Measurements from ENCODE around the gene IGFLR1.
A peak's percentile ranks its signal among the peaks of the same experiment; 100 is the strongest.

IGFLR1 gene, protein sequence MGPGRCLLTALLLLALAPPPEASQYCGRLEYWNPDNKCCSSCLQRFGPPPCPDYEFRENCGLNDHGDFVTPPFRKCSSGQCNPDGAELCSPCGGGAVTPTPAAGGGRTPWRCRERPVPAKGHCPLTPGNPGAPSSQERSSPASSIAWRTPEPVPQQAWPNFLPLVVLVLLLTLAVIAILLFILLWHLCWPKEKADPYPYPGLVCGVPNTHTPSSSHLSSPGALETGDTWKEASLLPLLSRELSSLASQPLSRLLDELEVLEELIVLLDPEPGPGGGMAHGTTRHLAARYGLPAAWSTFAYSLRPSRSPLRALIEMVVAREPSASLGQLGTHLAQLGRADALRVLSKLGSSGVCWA

DNA sequence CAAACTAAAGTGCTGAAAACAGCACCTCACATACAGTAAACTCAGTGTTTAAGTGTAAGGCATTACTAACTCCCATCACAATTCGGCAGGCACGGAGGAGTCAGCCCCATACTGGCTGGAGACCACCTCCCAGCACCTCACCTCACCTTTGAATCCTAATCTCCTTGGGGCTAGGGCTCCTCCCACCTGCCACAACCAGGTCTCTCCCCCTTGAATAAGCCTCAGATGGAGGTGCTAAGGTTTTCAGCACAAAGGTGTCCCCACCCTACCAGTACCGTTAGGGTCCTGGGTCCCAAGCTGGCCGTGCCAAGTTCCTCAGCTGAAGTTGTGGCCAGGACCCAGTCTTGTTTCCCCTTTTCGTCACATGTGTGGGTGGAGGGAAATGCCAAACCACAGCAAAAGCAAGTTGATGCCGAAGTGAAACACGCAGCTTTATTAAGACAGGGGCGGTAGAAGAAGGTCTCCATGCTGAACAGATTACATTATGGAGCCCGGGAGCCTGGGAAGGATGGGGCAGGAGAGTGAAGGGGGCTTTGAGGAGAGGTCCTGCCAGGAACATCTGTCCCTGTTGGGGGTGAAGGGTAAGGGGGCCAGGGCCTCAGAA is at the start of gene IGFLR1:
Gene IGFLR1 (minus strand): TSS at position 332 of the 604 bp plus-strand sequence. CDS start 1,272 bp downstream, outside the sequence.
- Histone ChIP-seq H3K4me1 (ENCODE audit: control insufficient read depth, insufficient read depth, low read length) (peaks cover 11% of the 10 kb centered on the region), H3K9ac (ENCODE audit: low read length) (no peak within 1 kb of the TSS), H3K27me3 (ENCODE audit: control insufficient read depth, insufficient read depth, low read length) (no peaks in the 10 kb centered on the region), H3K27ac (ENCODE audit: low read depth, low read length) (no peak within 1 kb of the TSS), H3K36me3 (ENCODE audit: control insufficient read depth, insufficient read depth, low read length) (peaks cover 17% of the 10 kb centered on the region), H3K4me3 (ENCODE audit: low read length) (peak within 1 kb of the TSS; percentile 51)

GRCh38 chr19:35791814-35792279 is 49.6 kb upstream of the IGFLR1 start:
- Histone ChIP-seq H3K27me3 (ENCODE audit: control insufficient read depth, insufficient read depth, low read length) (peaks cover 6% of the 10 kb centered on the region), H3K4me3 (ENCODE audit: low read length) (no peak overlapping the region), H3K36me3 (ENCODE audit: control insufficient read depth, insufficient read depth, low read length) (no peaks in the 10 kb centered on the region), H3K27ac (ENCODE audit: low read depth, low read length) (no peak overlapping the region), H3K9ac (ENCODE audit: low read length) (no peak overlapping the region), H3K4me1 (ENCODE audit: control insufficient read depth, insufficient read depth, low read length) (no peaks in the 10 kb centered on the region)

DNA sequence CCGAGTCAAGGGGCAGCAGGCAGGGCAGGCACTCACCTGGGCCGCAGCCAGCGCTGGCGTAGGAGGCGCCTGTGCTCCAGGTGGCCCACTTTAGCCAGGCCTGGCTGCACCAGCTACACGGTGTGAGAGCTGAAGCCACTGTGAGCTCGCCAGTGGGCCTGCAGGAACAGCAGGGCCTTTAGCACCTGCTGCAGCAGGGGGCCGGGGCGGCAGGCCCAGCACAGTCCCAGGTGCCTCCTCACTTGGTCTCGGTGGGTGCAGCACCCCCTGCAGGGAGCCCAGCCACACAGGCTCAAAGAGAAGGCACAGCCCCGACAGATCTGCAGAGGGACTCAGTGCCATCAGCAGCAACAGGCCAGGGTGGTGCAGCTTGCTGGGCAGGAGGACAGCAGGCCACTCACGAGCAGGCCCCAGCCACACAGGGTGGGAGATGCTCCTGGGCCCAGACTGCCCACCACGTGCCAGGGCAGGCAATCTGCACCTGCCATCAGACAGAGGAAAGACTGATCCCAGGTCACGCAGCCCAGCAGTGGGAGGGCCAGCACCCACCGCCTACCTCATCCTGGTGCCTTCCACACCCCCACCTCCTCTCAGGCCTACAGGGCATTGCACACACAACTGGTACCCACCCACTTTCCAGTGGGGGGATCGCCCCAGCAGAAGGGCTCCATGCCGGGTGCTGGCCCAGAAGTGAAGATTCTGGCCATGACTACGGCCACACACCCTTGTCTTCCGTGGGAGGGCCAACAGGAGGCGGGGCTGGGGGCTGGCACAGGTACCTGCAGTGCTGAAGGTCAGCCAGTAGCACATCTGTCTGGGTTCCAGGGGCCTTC is 48.9 kb upstream of the IGFLR1 start:
- Histone ChIP-seq H3K9ac (ENCODE audit: low read length) (no peak overlapping the region), H3K4me1 (ENCODE audit: control insufficient read depth, insufficient read depth, low read length) (no peaks in the 10 kb centered on the region), H3K27ac (ENCODE audit: low read depth, low read length) (no peak overlapping the region), H3K36me3 (ENCODE audit: control insufficient read depth, insufficient read depth, low read length) (no peaks in the 10 kb centered on the region), H3K27me3 (ENCODE audit: control insufficient read depth, insufficient read depth, low read length) (no peaks in the 10 kb centered on the region), H3K4me3 (ENCODE audit: low read length) (no peak overlapping the region)

DNA sequence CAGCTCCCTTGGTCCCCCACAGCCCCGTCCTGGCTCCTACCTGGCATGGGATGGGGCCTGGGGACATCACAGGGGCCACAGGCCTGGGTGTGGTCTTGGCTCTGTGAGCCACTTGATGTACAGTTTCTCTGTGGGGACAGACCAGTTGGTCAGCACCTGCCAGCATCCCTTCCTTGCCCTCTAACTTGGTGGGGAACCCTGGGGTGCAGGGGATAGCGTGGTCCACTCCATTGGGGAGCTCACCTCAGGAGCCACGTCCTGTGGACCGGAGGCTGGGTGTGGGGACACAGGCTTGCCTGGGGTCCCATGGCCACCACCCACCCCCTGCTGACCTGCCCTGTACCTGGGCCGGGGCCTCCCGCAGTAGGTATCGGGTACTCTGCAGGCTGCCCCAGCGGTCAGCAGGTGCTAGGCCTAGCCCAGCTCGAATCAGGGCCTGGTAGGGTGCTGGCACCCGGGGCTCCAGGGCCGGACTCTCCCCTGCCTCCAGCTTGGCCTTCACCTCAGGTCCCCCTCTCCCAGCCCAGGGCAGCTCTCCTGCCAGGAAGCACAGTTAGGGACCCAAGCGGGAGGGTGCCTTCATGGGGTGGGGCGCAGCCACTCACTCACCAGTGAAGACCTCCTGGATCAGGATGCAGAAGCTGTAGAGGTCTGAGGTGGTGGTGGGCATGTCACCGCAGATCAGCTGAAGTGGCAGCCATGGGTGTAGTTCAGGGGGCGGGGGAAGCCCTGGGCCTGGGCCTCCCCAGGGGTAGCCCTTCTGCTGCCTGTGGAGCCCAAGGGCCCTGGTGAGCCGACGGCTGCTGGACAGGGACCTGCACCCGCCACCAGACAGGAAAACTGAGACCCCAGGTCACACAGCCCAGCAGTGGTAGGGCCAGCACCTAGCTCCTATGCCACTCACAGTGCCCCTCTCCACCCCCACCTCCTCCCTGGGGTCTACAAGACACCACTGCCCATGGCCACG is 48.0 kb upstream of the IGFLR1 start:
- Histone ChIP-seq H3K27ac (ENCODE audit: low read depth, low read length) (no peak overlapping the region), H3K27me3 (ENCODE audit: control insufficient read depth, insufficient read depth, low read length) (no peaks in the 10 kb centered on the region)

DNA sequence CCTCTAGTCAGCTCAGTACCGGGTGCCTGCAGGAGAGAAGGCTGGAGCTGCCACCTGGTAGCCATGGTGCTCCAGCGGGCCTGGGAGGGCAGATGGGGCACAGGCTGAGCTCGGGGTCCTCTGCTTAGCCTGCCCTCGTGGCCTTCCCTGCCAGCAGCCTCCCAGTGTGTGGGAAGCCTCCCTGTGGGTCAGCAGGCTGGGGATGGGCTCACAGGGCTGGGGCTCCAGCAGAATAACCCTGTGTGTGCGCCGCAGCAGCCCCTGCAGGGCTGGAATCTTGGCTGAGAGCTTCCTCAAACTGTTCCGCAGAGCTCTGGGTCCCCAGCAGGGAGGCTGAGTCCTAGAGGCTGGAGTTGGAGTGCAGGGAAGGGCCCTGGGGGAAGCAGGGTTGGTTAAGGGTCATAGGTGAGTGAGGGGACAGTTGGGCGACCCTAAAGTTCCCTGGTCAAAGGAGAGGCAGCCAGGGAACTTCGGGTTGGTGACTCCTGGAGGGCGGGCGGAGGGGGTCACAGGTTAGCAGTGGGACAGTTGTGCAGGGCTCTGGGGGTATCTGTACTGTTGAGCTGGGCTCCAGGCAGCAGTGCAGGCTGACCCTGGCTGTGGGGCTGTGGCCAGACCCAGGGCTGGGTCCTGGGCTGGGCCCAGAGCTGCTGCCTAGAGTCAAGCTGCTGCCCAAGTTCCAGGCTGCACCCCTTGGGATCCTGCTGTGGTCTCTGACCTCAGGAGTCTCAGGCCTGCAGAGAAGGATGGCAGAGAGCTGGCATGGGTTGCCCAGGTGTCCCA is 47.1 kb upstream of the IGFLR1 start:
- H3K27me3 ChIP-seq (ENCODE audit: control insufficient read depth, insufficient read depth, low read length), result no peaks in the 10 kb centered on the region
- H3K36me3 ChIP-seq (ENCODE audit: control insufficient read depth, insufficient read depth, low read length), result no peaks in the 10 kb centered on the region
- H3K27ac ChIP-seq (ENCODE audit: low read depth, low read length), result no peak overlapping the region
- no peak overlapping the region for H3K9ac ChIP-seq (ENCODE audit: low read length)
- no peaks in the 10 kb centered on the region for H3K4me1 ChIP-seq (ENCODE audit: control insufficient read depth, insufficient read depth, low read length)
- H3K4me3 ChIP-seq (ENCODE audit: low read length), result no peak overlapping the region

More for the DNA sequence above, 48.0 kb upstream of the IGFLR1 start:
- no peaks in the 10 kb centered on the region for H3K4me1 ChIP-seq (ENCODE audit: control insufficient read depth, insufficient read depth, low read length)
- no peak overlapping the region for H3K4me3 ChIP-seq (ENCODE audit: low read length)
- H3K36me3 ChIP-seq (ENCODE audit: control insufficient read depth, insufficient read depth, low read length), result no peaks in the 10 kb centered on the region
- H3K9ac ChIP-seq (ENCODE audit: low read length), result no peak overlapping the region

DNA sequence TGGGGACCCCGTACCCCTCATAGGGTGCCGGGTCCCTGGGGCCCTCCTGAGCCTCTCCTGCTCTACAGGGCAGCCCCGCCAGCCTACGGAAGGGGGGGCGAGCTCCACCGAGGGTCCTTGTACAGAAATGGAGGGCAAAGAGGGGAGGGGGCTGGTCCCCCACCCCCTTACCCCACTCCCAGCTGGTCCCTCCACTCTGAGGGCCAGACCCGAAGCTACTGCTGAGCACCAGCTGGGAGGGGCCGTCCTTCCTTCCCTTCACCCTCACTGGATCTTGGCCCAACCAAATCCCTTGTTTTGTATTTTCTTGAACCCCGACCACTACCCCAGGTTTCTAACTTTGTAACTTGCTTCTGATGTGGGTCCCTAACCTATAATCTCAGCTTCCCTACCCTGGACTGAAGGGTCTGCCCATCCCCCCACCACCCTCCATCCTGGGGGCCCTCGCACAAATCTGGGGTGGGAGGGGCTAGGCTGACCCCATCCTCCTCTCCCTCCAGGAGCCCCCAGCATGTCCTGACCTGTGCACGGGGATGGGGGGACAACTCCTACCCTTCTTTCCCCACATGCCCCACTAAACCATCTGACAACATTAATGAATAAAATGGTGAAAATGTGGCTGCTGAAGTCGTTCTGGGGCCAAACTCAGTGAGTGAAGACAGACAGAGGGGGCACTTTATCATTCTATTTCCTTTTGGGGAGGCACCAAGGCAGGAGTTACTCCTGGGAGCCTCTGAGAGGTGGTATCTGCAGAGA is 46.1 kb upstream of the IGFLR1 start:
- H3K4me3 ChIP-seq (ENCODE audit: low read length), result no peak overlapping the region
- H3K9ac ChIP-seq (ENCODE audit: low read length), result no peak overlapping the region
- no peaks in the 10 kb centered on the region for H3K36me3 ChIP-seq (ENCODE audit: control insufficient read depth, insufficient read depth, low read length)
- no peaks in the 10 kb centered on the region for H3K27me3 ChIP-seq (ENCODE audit: control insufficient read depth, insufficient read depth, low read length)
- H3K27ac ChIP-seq (ENCODE audit: low read depth, low read length), result no peak overlapping the region
- H3K4me1 ChIP-seq (ENCODE audit: control insufficient read depth, insufficient read depth, low read length), result no peaks in the 10 kb centered on the region

GRCh38 chr19:35787227-35787799 is 45.1 kb upstream of the IGFLR1 start:
- Histone ChIP-seq H3K9ac (ENCODE audit: low read length) (no peak overlapping the region), H3K4me1 (ENCODE audit: control insufficient read depth, insufficient read depth, low read length) (no peaks in the 10 kb centered on the region), H3K27ac (ENCODE audit: low read depth, low read length) (no peak overlapping the region), H3K36me3 (ENCODE audit: control insufficient read depth, insufficient read depth, low read length) (peaks cover 3% of the 10 kb centered on the region), H3K4me3 (ENCODE audit: low read length) (no peak overlapping the region), H3K27me3 (ENCODE audit: control insufficient read depth, insufficient read depth, low read length) (no peaks in the 10 kb centered on the region)

GRCh38 chr19:35786299-35787160 is 44.3 kb upstream of the IGFLR1 start:
- Histone ChIP-seq H3K9ac (ENCODE audit: low read length) (no peak overlapping the region), H3K4me3 (ENCODE audit: low read length) (no peak overlapping the region), H3K36me3 (ENCODE audit: control insufficient read depth, insufficient read depth, low read length) (peaks cover 6% of the 10 kb centered on the region), H3K27ac (ENCODE audit: low read depth, low read length) (no peak overlapping the region), H3K4me1 (ENCODE audit: control insufficient read depth, insufficient read depth, low read length) (no peaks in the 10 kb centered on the region), H3K27me3 (ENCODE audit: control insufficient read depth, insufficient read depth, low read length) (no peaks in the 10 kb centered on the region)

GRCh38 chr19:35785339-35785627 is 43.0 kb upstream of the IGFLR1 start:
- H3K9ac ChIP-seq (ENCODE audit: low read length), result no peak overlapping the region
- no peak overlapping the region for H3K4me3 ChIP-seq (ENCODE audit: low read length)
- H3K4me1 ChIP-seq (ENCODE audit: control insufficient read depth, insufficient read depth, low read length), result no peaks in the 10 kb centered on the region
- H3K27me3 ChIP-seq (ENCODE audit: control insufficient read depth, insufficient read depth, low read length), result no peaks in the 10 kb centered on the region
- peaks cover 11% of the 10 kb centered on the region for H3K36me3 ChIP-seq (ENCODE audit: control insufficient read depth, insufficient read depth, low read length)
- no peak overlapping the region for H3K27ac ChIP-seq (ENCODE audit: low read depth, low read length)

Data from rectal smooth muscle tissue (tissue), 1 donor.